OCI-LY1 (cell line): ENCODE data around the gene PMPCB.

ENCODE experiments used
- H2AFZ ChIP-seq: fragments of 200-600 bp; sonication (generic), shearing (Covaris generic); 2 replicates; pipeline ENCODE4 v1.6.0; 2014; ENCODE audit warnings: antibody characterized with exemption, mild to moderate bottlenecking, low read length
- H3F3A ChIP-seq: fragments of 200-600 bp; sonication (generic), shearing (Covaris generic); 2 replicates; pipeline ENCODE4 v1.6.0; 2014; ENCODE audit warnings: mild to moderate bottlenecking, antibody characterized with exemption, low read length, moderate library complexity; ENCODE audit not compliant: insufficient read depth
- H3K27ac ChIP-seq: fragments of 200-600 bp; sonication (generic); 2 replicates; pipeline ENCODE4 v1.5.1; 2014; ENCODE audit warnings: low read length, mixed run types, mild to moderate bottlenecking, low read depth; ENCODE audit not compliant: poor library complexity, severe bottlenecking
- H3K27me3 ChIP-seq: fragments of 200-600 bp; sonication (generic); 2 replicates; pipeline ENCODE4 v1.6.0; 2014; ENCODE audit warnings: antibody characterized with exemption, mild to moderate bottlenecking, low read length, moderate library complexity; ENCODE audit not compliant: insufficient read depth
- H3K36me3 ChIP-seq: fragments of 200-600 bp; sonication (generic); 2 replicates; pipeline ENCODE4 v1.6.1; 2014; ENCODE audit warnings: mild to moderate bottlenecking, antibody characterized with exemption, low read length, moderate library complexity, mixed read lengths; ENCODE audit not compliant: insufficient read depth
- H3K4me1 ChIP-seq: fragments of 200-600 bp; sonication (generic); 2 replicates; pipeline ENCODE4 v1.5.1; 2014; ENCODE audit warnings: mild to moderate bottlenecking, low read length, moderate library complexity; ENCODE audit not compliant: insufficient read depth, severe bottlenecking
- H3K4me2 ChIP-seq: fragments of 200-600 bp; sonication (generic), shearing (Covaris generic); 2 replicates; pipeline ENCODE4 v1.6.1; 2014; ENCODE audit warnings: low read length
- H3K4me3 ChIP-seq: fragments of 200-600 bp; sonication (generic); 2 replicates; pipeline ENCODE4 v1.5.1; 2014; ENCODE audit warnings: low read length, low read depth, mild to moderate bottlenecking, mixed read lengths; ENCODE audit not compliant: poor library complexity, severe bottlenecking
- H3K79me2 ChIP-seq: fragments of 200-600 bp; shearing (Covaris generic); 2 replicates; pipeline ENCODE4 v1.6.1; 2016; ENCODE audit warnings: mixed run types, low read length, mixed read lengths; ENCODE audit not compliant: insufficient read depth
- H3K9ac ChIP-seq: fragments of 200-600 bp; sonication (generic), shearing (Covaris generic); 2 replicates; pipeline ENCODE4 v1.6.1; 2014; ENCODE audit warnings: mild to moderate bottlenecking, low read length, mixed read lengths
- H3K9me2 ChIP-seq: fragments of 200-600 bp; sonication (generic), shearing (Covaris generic); 2 replicates; pipeline ENCODE4 v1.6.1; 2014; ENCODE audit warnings: low read depth, mild to moderate bottlenecking, low read length, mixed read lengths
- H3K9me3 ChIP-seq: fragments of 200-600 bp; shearing (Covaris generic); 2 replicates; pipeline ENCODE4 v1.6.1; 2014; ENCODE audit warnings: low read length, mixed read lengths
- H4K20me1 ChIP-seq: fragments of 200-600 bp; sonication (generic), shearing (Covaris generic); 2 replicates; pipeline ENCODE4 v1.6.0; 2016; ENCODE audit warnings: mild to moderate bottlenecking, low read length; ENCODE audit not compliant: insufficient read depth
- CTCF ChIP-seq: fragments of 200-600 bp; sonication (generic), shearing (Covaris generic); IDR thresholded peaks from 2 replicates; pipeline ENCODE4 v1.5.1; 2017; ENCODE audit warnings: mild to moderate bottlenecking, antibody characterized with exemption, low read length, moderate library complexity, mixed read lengths
- EZH2 ChIP-seq: fragments of 200-600 bp; sonication (generic), shearing (Covaris generic); IDR thresholded peaks from 2 replicates; pipeline ENCODE4 v1.8.0; 2017; ENCODE audit warnings: borderline replicate concordance, mixed run types, mild to moderate bottlenecking, antibody characterized with exemption, low read length, moderate library complexity, mixed read lengths

PMPCB gene

GRCh38 chr7:103341466-103341865 lies 44.2 kb downstream of the PMPCB start:
- Histone ChIP-seq H3K9me2 (no peaks in the 10 kb centered on the region), H3K36me3 (peaks cover 49% of the 10 kb centered on the region), H3K9ac (no peak overlapping the region), H4K20me1 (no peaks in the 10 kb centered on the region), H3K79me2 (peaks cover 55% of the 10 kb centered on the region), H3K27me3 (no peaks in the 10 kb centered on the region), H3K4me1 (peaks cover 20% of the 10 kb centered on the region), H2AFZ (no peak overlapping the region), H3K27ac (no peak overlapping the region), H3F3A (no peaks in the 10 kb centered on the region), H3K4me2 (no peak overlapping the region), H3K9me3 (no peaks in the 10 kb centered on the region), H3K4me3 (no peak overlapping the region)
- no peak for TF ChIP-seq EZH2
- TF ChIP-seq CTCF, result no peak

GRCh38 chr7:103343332-103343731 lies 46.1 kb downstream of the PMPCB start:
- peak overlapping the region; percentile 76 for H3K9ac ChIP-seq
- H3K36me3 ChIP-seq, result peaks cover 33% of the 10 kb centered on the region
- no peaks in the 10 kb centered on the region for H3K9me2 ChIP-seq
- no peak overlapping the region for H2AFZ ChIP-seq
- H3K4me1 ChIP-seq, result peaks cover 28% of the 10 kb centered on the region
- H4K20me1 ChIP-seq, result no peaks in the 10 kb centered on the region
- no peaks in the 10 kb centered on the region for H3K27me3 ChIP-seq
- no peaks in the 10 kb centered on the region for H3K9me3 ChIP-seq
- TF ChIP-seq EZH2 (no peak), CTCF (no peak)
- H3K4me2 ChIP-seq, result peak overlapping the region; percentile 80
- H3K79me2 ChIP-seq, result peaks cover 69% of the 10 kb centered on the region
- peak overlapping the region; percentile 50 for H3K27ac ChIP-seq
- no peaks in the 10 kb centered on the region for H3F3A ChIP-seq
- peak overlapping the region; percentile 70 for H3K4me3 ChIP-seq

- H3K36me3 ChIP-seq, result peaks cover 31% of the 10 kb centered on the region
- H3K9me2 ChIP-seq, result no peaks in the 10 kb centered on the region
- no peaks in the 10 kb centered on the region for H3K27me3 ChIP-seq
- no peaks in the 10 kb centered on the region for H3K9me3 ChIP-seq
- H2AFZ ChIP-seq, result no peak overlapping the region
- peak overlapping the region; percentile 80 for H3K4me2 ChIP-seq
- H3K79me2 ChIP-seq, result peaks cover 74% of the 10 kb centered on the region
- no peaks in the 10 kb centered on the region for H4K20me1 ChIP-seq
- TF ChIP-seq EZH2, result no peak
- no peak for TF ChIP-seq CTCF
- H3K9ac ChIP-seq, result peak overlapping the region; percentile 76
- H3K27ac ChIP-seq, result peak overlapping the region; percentile 50
- H3K4me1 ChIP-seq, result peaks cover 32% of the 10 kb centered on the region
- H3K4me3 ChIP-seq, result peak overlapping the region; percentile 70
- no peaks in the 10 kb centered on the region for H3F3A ChIP-seq
These were observed 46.7 kb downstream of the PMPCB start for GRCh38 chr7:103343758-103344452.
